HG03135 (cell line): ENCODE results near the gene TUBGCP6.
"Not testable (repeated sequence)": the region's sequence is repeated elsewhere in the genome, so short reads cannot be mapped to it uniquely, and the experiment has no call there.

Experiments used
- ATAC-seq: cut with Tn5 transposase; IDR thresholded peaks from one replicate; pipeline ENCODE4 v1.9.1; 2021; ENCODE audit warnings: mild to moderate bottlenecking, moderate library complexity; ENCODE audit not compliant: unreplicated experiment

Gene TUBGCP6

DNA sequence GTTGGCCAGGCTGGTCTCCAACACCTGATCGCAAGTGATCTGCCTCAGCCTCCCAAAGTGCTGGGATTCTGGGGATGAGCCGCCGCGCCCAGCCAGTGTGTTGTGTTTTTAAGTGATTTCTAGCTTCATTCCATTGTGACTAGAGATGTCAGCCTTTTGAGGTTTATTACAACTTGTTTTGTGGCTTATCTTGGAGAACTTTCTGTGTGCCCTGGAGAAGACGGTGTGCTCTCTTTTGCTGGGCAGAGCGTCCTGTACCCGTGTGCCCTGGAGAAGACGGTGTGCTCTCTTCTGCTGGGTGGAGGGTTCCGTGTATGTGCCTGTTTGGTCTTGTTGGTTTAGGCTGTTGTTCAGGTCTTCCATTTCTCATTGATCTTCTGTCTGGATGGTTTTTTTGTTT is 31.6 kb downstream of the TUBGCP6 start:
- ATAC-seq, result no peak

DNA sequence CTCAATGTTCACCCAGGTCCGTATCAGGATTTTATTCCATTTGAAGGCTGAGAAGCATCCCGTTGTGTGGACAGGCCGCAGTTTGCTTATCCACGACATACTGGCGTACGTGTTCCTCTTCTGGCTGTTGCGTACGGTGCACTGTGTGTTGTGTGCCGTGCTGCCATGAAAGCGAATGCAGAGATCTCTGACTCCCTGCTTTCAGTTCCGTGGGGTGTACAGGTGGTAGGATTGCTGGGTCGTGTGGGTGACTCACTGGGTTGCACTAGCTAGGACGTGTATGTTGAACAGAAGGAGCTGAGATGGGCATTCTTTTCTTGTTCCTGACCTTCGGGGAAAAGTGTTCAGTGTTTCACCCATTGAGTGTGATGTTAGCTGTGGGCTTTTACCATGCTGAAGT is 33.7 kb downstream of the TUBGCP6 start:
- ATAC-seq, result no peak

DNA sequence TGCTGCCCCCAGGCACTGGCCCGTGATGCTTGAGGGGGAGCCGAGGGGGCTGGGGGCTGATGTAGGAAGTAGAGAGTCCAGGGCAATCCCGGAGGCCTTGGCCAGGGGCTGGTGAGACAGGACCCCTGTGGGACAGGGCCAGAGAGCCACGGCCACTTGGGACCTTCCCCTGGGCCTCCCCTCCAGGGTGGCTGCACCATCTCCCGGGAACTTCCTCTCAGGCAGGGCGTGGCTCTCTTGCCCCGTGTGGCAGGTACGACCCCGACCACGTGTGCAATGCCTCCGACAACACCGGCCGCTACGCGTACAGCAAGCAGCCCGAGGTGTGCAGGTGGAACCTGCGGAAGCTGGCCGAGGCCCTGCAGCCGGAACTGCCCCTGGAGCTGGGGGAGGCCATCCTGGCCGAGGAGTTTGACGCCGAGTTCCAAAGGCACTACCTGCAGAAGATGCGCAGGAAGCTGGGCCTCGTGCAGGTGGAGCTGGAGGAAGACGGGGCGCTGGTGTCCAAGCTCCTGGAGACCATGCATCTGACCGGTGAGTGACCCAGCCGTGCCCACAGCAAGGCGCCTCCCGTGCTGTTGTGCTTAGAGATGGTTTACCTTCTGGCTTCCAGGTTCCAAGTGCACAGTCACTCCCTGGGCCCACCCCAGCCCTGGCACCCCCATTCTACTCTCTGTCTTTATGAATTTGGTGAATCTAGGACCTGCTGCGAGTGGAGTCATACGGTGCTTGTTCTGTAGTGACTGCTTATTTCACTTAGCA is 34.3 kb downstream of the TUBGCP6 start:
- ATAC-seq, result no peak

DNA sequence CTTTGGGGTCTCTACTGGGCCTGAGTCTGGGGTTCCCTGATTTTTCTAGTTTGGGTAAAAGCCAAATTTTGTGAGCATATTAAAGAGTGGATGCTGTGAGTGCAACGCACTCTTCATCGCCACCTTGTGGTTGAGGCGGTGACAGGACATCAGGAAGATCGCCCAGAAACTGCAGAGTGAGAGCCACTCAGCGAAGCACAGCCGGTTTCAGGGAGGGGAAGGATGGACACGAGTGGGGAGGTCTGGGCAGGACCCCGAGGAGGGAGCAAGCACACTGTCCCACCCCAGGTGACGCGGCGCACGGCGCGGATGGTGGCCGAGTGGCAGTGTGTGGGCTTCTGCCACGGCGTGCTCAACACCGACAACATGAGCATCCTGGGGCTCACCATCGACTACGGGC is 34.9 kb downstream of the TUBGCP6 start:
- no peak for ATAC-seq

DNA sequence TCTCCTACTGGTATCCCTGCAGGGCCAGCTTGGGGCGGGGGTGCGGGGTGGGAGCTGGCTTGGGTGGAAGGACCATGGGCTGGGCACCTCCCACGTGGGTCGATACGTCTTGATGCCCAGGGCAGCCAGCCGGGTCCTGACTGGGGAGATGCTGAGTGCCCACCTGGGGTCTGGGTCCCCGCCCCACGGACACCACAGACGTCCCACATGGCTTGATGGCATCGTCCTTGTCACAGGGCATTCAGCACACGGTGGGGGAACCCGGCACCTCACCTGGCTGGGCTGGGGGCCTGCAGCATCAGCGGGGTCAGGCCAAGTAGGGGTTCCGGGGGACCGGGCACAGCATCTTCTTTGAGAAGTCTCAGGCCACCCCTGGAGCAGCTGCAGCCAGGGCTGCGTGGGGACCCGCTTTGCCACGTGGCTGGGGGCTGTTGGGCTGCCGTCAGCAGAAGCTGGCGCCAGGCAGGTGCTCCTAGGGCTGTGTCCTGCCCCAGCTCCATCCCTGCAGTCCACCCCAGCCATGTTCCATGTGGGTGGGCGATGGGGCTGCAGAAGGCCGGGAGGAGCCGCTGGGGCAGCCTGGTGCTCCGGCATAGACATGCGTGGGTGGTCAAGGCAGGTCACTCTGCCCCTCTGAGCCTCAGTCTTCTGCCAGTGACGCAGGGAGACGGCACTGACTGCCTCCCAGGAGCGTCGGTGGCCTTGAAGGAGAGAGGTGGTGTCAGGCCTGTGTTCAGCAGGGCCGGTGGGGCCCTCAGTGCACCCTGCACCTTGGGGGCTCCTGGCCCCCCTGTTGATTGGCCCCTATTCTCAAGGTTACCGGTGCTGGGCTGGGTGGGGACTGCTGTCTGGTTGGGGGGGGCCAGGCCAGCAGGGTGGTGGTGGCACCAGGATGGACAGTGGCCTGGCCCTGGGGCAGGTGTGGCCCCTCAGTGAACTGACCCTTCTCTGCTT is 35.6 kb downstream of the TUBGCP6 start:
- no peak for ATAC-seq

DNA sequence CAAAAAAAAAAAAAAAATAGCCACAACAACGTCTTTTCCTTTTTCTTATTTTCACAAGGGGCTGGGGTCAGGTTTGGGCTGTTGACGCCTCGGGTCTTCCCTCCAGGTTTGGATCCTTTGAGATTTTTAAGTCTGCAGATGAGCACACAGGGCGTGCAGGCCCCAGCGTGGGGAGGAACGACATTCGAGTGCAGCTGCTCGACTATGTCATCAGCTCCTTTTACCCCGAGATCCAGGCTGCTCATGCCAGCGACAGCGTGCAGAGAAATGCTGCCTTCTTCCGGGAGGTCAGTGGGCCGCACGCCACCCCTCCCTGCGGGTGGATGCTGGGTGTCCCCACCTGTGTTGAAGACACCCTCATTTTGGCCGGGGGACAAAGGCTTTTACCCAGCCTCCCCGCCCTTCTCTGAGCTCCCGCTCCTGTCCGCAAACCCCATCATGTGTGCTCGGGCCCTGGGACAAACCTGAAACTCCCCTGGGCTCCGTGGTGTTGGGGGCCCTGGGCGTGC is 36.3 kb downstream of the TUBGCP6 start:
- ATAC-seq, result no peak

DNA sequence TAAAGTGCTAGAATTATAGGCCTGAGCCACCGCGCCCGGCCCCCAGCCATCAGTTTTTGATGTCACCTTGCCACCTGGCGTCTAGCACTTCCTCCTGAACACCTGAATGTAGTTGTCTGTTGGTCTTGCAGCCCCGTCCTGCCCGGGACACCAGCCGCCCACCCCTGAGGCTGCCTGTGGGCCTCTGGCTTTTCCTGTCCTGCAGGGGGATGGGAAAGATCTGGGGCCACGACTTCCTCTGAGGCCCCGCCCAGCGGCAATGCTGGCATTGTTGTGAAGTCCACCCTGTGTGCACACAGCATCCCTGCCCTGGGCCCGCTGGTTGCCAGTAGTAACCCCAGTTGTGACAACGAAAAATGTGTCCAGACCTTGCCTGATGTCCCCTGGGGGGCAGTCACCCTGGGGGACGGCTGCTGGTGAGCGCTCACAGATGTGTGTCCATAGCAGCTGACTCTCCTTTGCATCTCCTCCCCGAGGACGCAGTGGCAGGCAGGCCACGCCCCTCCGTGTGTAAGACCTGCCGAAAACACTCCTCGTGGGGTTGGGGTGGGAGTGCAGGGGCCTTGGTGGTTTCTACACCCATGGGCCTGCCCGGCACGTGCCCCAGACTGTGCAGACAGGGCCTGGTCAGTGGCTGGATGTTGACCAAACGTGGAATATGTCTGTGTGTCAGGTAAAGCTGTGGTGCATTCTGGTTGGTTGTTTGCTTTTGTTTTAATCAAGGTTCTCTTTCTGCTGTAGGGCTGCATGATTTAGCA is 37.3 kb downstream of the TUBGCP6 start:
- ATAC-seq, result no peak

DNA sequence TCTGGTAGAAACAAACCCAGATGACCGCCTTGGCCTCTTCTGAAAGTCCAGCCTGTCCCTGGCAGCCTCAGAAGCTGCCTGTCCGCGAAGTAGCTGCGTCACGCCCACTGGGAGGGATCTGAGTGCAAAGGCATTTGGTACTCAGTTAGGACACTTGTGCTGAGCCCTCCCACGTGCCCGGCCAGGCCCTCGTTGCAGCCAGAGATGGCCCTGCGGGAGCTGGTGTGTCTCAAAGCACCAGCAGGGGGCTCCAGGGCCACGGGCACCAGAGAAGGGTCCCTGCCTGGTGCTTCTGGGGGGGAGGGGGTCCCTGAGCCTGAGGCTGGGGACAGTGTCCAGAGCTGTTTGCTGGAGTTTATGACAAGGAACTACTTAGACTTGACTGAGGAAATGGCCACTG is 38.2 kb downstream of the TUBGCP6 start:
- ATAC-seq, result no peak

DNA sequence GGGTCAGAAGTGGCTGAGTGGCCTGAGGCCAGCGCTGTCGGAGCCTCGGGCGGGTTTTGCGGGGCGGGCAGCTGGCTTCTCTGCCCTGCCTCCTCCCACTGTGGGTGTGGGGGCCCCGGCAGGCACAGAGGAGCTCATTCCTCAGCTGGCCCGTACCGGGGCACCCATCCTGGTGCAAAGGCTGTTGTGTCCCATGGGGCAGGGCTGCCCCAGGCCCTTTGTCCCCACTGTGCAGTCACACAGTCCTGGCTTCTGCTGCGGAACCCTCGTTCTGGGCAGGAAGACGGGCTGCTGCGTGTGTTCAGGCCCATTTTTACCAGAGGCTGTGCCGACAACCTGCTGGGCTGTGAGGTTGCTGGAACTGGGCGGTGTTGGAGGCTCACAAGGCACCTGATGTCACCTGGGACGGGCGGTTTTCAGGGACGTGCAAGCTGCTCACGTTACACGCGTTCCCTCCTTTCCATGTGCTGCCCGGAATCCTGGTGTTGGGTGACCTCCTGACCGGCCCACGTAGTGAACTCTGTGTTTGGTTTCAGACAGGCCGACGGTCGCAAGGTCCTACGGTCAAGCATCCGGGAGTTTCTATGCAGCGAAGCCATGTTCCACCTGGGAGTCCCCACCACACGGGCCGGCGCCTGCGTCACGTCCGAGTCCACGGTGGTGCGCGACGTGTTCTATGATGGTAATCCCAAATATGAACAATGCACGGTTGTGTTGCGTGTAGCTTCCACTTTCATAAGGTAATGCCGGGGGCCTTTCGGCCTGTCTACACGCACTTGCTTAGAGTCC is 38.8 kb downstream of the TUBGCP6 start:
- ATAC-seq, result no peak

DNA sequence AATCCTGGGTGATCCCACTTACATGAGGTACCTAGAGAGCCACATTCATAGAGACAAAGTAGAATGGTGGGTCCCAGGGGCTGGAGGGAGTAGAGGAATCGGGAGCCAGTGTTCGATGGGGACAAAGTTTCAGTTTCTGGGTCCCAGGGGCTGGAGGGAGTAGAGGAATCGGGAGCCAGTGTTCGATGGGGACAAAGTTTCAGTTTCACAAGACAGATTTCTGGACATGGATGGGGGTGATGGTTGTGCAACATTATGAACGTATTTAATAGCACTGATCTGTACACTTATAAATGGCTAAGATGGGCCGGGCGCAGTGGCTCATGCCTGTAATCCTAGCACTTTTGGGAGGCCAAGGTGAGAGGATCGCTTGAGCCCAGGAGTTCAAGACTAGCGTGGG is 39.8 kb downstream of the TUBGCP6 start:
- ATAC-seq, result not testable (repeated sequence)

DNA sequence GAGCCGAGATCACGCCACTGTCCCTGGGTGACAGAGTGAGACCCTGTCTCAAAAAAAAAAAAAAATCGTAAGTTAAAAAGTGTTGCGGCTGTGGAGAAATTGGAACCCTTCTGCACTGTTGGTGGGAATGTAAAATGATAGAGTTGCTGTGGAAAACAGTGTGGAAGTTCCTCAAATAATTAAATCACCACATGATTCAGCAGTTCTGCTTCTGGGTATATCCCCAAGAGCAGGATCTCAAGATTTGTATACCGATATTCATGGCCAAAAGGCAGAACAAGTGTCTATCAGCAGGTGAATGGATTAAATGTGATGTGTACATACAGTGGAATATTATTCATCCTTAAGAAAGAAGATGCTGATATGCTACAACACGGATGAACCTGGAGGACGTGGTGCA is 40.3 kb downstream of the TUBGCP6 start:
- ATAC-seq, result no peak

DNA sequence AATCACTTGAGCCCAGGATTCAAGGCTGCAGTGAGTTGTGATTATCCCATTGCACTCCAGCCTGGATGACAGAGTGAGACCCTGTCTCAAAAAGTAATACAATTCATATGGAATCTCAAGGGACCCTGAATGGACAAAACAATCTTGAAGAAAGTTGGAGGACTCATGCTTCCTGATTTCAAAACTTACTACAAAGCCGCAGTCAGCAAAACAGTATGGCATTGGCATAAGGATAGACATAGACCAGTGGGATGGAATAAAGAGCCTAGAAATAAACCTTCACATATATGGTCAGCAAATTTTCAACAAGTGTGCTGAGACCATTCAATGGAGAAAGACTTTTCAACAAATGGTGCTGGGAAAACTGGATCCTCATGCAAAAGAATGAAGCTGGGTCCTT is 41.5 kb downstream of the TUBGCP6 start:
- no peak for ATAC-seq

DNA sequence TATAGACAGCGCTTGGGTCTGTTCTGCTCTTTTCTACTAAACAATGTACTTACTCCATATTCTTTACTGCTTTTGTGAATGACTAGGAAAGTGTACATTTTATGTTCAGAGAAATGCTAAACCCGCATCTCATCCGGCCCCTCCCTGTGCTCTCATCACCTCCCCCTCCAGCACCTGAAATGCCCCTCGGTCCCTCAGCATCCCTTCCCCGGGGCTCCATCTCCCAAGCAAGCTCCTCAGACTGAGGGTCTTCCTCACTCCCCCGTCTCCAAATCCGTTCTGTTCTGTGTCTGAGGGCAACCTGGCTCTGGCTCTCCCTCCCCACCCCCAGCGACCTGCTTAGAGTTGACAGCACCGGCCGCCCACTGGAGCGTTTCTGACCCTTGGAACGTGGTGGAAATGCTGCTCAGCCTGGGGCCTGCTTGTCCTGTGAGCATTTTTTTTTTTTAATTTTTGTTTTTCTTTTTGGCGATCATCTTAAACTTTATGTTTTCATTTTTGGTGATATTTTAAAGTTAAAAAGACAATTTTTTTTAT is 42.6 kb downstream of the TUBGCP6 start:
- ATAC-seq, result no peak

DNA sequence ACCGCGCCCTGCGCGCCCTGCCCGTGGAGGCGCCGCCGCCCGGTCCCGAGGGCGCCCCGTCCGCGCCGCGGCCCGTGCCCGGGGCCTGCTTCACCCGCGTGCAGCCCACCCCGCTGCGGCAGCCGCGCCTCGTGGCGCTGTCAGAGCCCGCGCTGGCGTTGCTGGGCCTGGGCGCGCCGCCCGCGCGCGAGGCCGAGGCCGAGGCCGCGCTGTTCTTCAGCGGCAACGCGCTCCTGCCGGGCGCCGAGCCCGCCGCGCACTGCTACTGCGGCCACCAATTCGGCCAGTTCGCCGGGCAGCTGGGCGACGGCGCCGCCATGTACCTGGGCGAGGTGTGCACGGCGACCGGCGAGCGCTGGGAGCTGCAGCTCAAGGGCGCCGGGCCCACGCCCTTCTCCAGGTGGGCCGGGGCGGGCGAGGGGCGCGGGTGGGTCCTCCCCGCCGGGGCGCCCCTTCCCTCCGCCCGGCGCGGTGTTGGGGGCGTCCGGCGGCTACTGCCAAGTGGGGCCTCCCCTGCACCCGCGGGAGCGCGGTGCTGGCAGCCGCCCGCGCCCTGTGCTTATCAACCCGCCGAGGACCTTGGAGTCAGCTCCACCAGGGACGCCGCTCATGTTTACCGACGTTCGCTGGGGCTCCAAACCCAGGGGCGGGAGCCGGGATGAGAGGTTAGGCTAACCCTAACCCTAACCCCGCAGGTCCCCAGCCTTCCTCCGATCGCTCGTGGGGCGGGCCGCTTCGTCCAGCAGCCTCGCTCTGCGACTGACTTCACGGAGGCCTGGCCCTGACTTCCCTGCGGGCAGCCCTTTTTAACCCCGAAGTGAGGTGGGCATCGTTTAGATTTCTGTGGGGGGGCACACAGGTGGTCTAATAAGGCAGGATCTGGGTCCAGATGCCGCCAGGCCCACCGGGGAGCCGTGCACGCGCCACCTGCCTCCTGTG is 43.4 kb downstream of the TUBGCP6 start:
- ATAC-seq, result peak; percentile 19

DNA sequence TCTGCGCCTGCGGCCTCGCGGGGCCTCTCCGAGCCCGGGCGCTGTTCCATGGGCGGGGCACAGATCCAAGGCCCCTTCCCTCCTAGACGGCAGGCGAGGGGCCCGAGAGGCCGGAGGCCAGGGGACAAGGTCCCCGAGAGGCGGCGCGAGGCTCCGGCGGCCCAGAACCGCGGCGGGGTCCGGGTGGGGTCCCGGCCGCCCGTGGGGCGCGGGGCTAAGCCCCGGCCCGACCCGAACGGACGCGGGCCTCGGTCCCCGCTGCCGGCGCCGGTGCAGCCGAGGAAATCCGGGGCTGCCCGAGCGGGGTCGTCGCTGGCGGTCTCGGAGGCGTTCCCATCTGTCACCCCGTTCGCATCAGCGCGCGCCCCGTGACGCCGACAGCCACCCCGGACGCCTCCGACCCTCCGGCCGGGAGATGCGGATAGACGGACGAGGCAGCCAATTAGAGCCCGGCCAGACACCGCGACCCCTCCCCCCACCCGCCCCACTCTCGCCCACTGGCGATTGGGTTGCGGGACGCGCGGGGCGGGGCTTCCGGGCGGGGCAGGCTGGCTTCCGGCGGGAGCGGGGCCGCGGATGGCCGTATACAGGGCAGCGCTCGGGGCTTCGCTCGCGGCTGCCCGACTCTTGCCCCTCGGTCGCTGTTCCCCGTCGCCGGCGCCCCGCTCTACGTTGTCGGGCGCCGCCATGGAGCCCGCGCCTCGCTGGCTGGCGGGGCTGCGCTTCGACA is 44.2 kb downstream of the TUBGCP6 start, which contains the start of gene SELENOO:
Gene SELENOO (plus strand): TSS at position 551 of the 730 bp plus-strand sequence. CDS start 26 bp downstream, at position 577.
- ATAC-seq, result peak; percentile 59

DNA sequence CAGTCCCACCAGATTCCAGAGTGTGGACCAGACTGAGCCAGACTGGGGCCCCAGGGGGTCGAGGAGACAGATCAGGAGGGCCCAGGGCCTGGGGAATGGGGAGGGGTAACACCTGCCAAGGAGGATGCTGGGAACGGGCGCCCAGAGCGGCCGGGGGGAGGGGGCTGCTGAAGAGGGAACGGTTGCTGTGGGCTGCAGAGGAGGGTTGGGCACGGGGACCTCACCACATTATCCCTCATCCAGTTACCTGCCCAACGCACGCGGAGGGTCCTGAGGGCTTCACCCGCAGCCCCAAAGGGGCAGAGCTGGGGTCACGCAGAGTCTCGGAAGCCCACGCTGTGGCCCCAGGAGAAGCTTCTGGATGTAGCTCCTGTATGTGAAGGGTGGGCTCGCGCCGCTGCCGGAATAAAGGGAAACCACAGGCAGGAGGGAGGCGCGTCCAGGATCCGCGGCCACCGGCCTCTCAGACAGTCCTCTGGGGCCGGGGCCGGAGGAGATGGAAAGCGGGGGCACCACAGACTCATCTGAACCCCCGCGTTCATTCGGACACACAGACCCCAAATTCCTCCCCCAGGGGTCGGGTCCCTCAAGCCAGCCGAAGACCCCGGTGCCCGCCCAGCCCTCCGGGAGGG is 44.9 kb downstream of the TUBGCP6 start:
- peak; percentile 4 for ATAC-seq

DNA sequence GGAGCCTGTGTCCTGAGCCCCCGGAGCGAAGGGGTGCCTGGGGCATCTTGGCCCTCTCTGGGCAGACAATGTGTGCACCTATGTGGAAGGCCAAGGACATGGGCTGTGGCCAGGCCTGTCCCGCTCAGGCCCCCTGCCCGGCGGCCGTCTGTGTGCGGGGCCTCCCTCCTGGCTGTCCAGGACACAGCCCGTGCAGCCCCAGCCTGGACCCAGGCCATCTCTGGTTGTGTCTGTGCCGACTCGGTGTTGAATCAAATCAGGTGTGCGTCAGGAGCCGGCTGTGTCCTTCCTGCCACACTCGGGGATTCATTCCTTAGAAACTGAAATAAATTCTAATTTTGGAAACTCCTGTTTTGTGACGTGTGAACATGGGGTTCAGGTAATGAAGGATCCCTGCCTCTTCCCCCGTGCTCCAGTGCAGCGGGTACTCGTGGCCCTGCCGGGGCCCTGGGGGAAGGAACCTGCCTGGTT is 45.5 kb downstream of the TUBGCP6 start:
- no peak for ATAC-seq

DNA sequence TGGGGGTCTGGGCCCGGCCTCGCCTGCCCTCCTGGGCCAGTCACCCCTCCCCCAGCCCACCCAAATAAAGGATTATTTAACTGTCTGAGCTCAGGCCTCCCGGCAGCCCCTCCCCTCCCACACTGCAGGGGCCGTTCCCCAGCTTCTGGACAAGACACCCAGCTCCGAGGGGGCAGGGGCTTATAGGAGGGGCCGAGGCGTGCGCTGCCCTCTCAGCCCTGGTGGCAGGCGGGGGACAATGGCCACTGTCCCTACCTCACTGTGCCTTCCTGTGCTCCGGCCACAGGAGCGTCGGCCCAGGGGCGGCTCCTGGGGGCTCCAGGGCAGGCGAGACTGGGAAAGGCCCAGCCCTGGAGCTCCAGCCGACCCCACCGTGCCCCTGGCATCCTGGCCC is 46.2 kb downstream of the TUBGCP6 start:
- ATAC-seq, result no peak
